HCT116 (cell line): ENCODE results near the gene TNFRSF8. TPM values are rescaled to one million over a fixed set of nuclear protein-coding genes. Genes with fewer than 3 reads are reported as not detected.

Source experiments
- ATAC-seq: fragments of 200-7000 bp; cut with Tn5 transposase; 2 replicates; pipeline ENCODE4 v1.9.1; 2020; ENCODE audit warnings: mild to moderate bottlenecking, moderate library complexity
- BruUV-seq: library from RNA; stranded (reverse); fragments of 400-500 nt; replicated peaks from 2 replicates; lab custom pipeline; 2021; lab: Mats Ljungman, UMichigan
- CTCF ChIA-PET: fragments of 300-600 bp; sonication (Branson Sonifier 250); formaldehyde crosslinking; loops from one replicate; lab custom pipeline; 2021; ENCODE audit warnings: antibody characterized with exemption; lab: Charles Lee
- POLR2A ChIA-PET: fragments of 300-600, 350-600 bp; sonication (Branson Sonifier 250); formaldehyde crosslinking; loops from one replicate; lab custom pipeline; 2021; ENCODE audit warnings: antibody characterized with exemption; lab: Charles Lee
- RAD21 ChIA-PET, 2 experiments: fragments of 300-600 bp; sonication (Branson Sonifier 250); formaldehyde crosslinking; loops; one replicate each; lab custom pipeline; 2023; ENCODE audit warnings: low total read pairs in 2 of 2; ENCODE audit not compliant: uncharacterized antibody in 2 of 2, unreplicated experiment in 2 of 2, low non-redundant PET in 1 of 2; lab: Charles Lee
- DNase-seq: peaks from one replicate; pipeline ENCODE4 v3.0.0-alpha.2; 2010; ENCODE audit warnings: low read depth, low spot score
- H2AFZ ChIP-seq: fragments of 200-600 bp; shearing (Covaris generic), sonication (generic); 2 replicates; pipeline ENCODE4 v1.6.1; 2017; ENCODE audit warnings: low read depth, mixed run types, mixed read lengths, antibody characterized with exemption, low read length; ENCODE audit not compliant: poor library complexity, severe bottlenecking
- H3K27ac ChIP-seq: 2 replicates; pipeline ENCODE4 v1.5.1; 2012; ENCODE audit warnings: low read depth, low read length
- H3K27me3 ChIP-seq: fragments of 200-600 bp; sonication (generic); 2 replicates; pipeline ENCODE4 v1.6.1; 2016; ENCODE audit warnings: mixed run types, low read length, mixed read lengths; ENCODE audit not compliant: insufficient read depth
- H3K36me3 ChIP-seq, 2 experiments: fragments of 200-500 bp in 1 of 2; fragments of 200-600 bp in 1 of 2; sonication (Bioruptor generic) in 1 of 2; sonication (generic) in 1 of 2; 2 replicates each; pipeline versions ENCODE4 v1.5.1 to v1.6.1; 2014 to 2016; ENCODE audit warnings: low read length in 2 of 2, inconsistent platforms in 1 of 2, mixed read lengths in 1 of 2, mixed run types in 1 of 2; ENCODE audit not compliant: insufficient read depth in 2 of 2, control insufficient read depth in 1 of 2
- H3K4me1 ChIP-seq, 2 experiments: fragments of 200-600 bp in 1 of 2; sonication (generic) in 1 of 2; 2 replicates each; pipeline versions ENCODE4 v1.5.1 to v1.6.1; 2012 to 2017; ENCODE audit warnings: low read length in 2 of 2, inconsistent platforms in 1 of 2, mild to moderate bottlenecking in 1 of 2, mixed read lengths in 1 of 2, mixed run types in 1 of 2, moderate library complexity in 1 of 2; ENCODE audit not compliant: insufficient read depth in 2 of 2, control insufficient read depth in 1 of 2
- H3K4me2 ChIP-seq: fragments of 200-600 bp; sonication (generic); 2 replicates; pipeline ENCODE4 v1.6.1; 2017; ENCODE audit warnings: mixed run types, low read length, mixed read lengths
- H3K4me3 ChIP-seq, 2 experiments: fragments of 200-600 bp in 1 of 2; sonication (generic) in 1 of 2; replicated peaks in 1 of 2; 2 replicates each; pipeline ENCODE4 v1.5.1; 2011 to 2016; ENCODE audit warnings: low read length in 2 of 2, control low read depth in 1 of 2, low read depth in 1 of 2, mild to moderate bottlenecking in 1 of 2, mixed read lengths in 1 of 2, mixed run types in 1 of 2
- H3K79me2 ChIP-seq: fragments of 200-600 bp; sonication (generic); 2 replicates; pipeline ENCODE4 v1.6.1; 2017; ENCODE audit warnings: mild to moderate bottlenecking, mixed run types, low read length, moderate library complexity, mixed read lengths; ENCODE audit not compliant: insufficient read depth
- H3K9ac ChIP-seq: fragments of 200-600 bp; sonication (generic); 2 replicates; pipeline ENCODE4 v1.6.1; 2016; ENCODE audit warnings: low read length, mixed read lengths
- H3K9me2 ChIP-seq: fragments of 200-600 bp; sonication (generic), shearing (Covaris generic); 2 replicates; pipeline ENCODE4 v1.6.1; 2017; ENCODE audit warnings: mixed run types, mild to moderate bottlenecking, moderate library complexity; ENCODE audit not compliant: insufficient read depth
- H3K9me3 ChIP-seq, 2 experiments: fragments of 200-500 bp in 1 of 2; fragments of 200-600 bp in 1 of 2; sonication (Bioruptor generic) in 1 of 2; sonication (generic) in 1 of 2; 2 replicates each; pipeline ENCODE4 v1.6.1; 2014 to 2017; ENCODE audit warnings: low read length in 2 of 2, mixed read lengths in 2 of 2, inconsistent platforms in 1 of 2, low read depth in 1 of 2, mild to moderate bottlenecking in 1 of 2, mixed run types in 1 of 2, moderate library complexity in 1 of 2; ENCODE audit not compliant: control insufficient read depth in 1 of 2, insufficient read depth in 1 of 2
- H4K20me1 ChIP-seq: fragments of 200-600 bp; sonication (generic), shearing (Covaris generic); 2 replicates; pipeline ENCODE4 v1.6.1; 2017; ENCODE audit warnings: mixed run types, mild to moderate bottlenecking, moderate library complexity; ENCODE audit not compliant: insufficient read depth
- CBX3 ChIP-seq: IDR thresholded peaks from 2 replicates; pipeline ENCODE4 v1.6.1; 2012; ENCODE audit warnings: low read depth
- CEBPB ChIP-seq: IDR thresholded peaks from 2 replicates; pipeline ENCODE4 v1.6.1; 2012; ENCODE audit warnings: low read depth
- EGR1 ChIP-seq: IDR thresholded peaks from 2 replicates; pipeline ENCODE4 v1.6.1; 2012; ENCODE audit warnings: low read depth
- EZH2phosphoT487 ChIP-seq: fragments of 200-600 bp; IDR thresholded peaks from 2 replicates; pipeline ENCODE4 v1.6.1; 2018; ENCODE audit warnings: antibody characterized with exemption, borderline replicate concordance
- FOSL1 ChIP-seq: IDR thresholded peaks from 2 replicates; pipeline ENCODE4 v1.6.1; 2012; ENCODE audit warnings: low read depth
- JUND ChIP-seq: IDR thresholded peaks from 2 replicates; pipeline ENCODE4 v1.6.1; 2012
- POLR2AphosphoS5 ChIP-seq: IDR thresholded peaks from 2 replicates; pipeline ENCODE4 v1.6.1; 2011; ENCODE audit warnings: mild to moderate bottlenecking, low read depth, low read length, moderate library complexity
- RAD21 ChIP-seq: IDR thresholded peaks from 2 replicates; pipeline ENCODE4 v1.6.1; 2012; ENCODE audit warnings: low read depth, mild to moderate bottlenecking
- SRF ChIP-seq: IDR thresholded peaks from 2 replicates; pipeline ENCODE4 v1.6.1; 2012; ENCODE audit warnings: low read depth
- ZFX ChIP-seq: fragments of 450-650 bp; IDR thresholded peaks from 2 replicates; pipeline ENCODE4 v1.6.1; 2017
- ZNF274 ChIP-seq: fragments of 200-500 bp; sonication (Bioruptor generic); IDR thresholded peaks from 2 replicates; pipeline ENCODE4 v1.6.1; 2014; ENCODE audit warnings: mild to moderate bottlenecking, low read depth, low read length, inconsistent platforms
- intact Hi-C: fragments of 100-400 bp; cut with micrococcal nuclease; formaldehyde crosslinking; loops from 2 replicates; pipeline ENCODE4 v1.10.0; 2022
- total RNA-seq: library from RNA; stranded (reverse); gene quantifications from one replicate; pipeline ENCODE4 v1.2.1, GENCODE V29; 2021; ENCODE audit not compliant: unreplicated experiment
- TF ChIP-seq, protein P1 (sequence below): IDR thresholded peaks from 2 replicates; pipeline ENCODE4 v1.6.1; 2012
- TF ChIP-seq, protein P2 (sequence below): IDR thresholded peaks from 2 replicates; pipeline ENCODE4 v1.6.1; 2012
- TF ChIP-seq, protein P3 (sequence below): IDR thresholded peaks from 2 replicates; pipeline ENCODE4 v1.6.1; 2011; ENCODE audit warnings: mild to moderate bottlenecking, low read length, moderate library complexity; ENCODE audit not compliant: insufficient replicate concordance; ENCODE audit errors: extremely low read depth
- TF ChIP-seq, protein P4 (sequence below), 3 experiments: fragments of 200-600 bp in 1 of 3; sonication (generic) in 1 of 3; IDR thresholded peaks in 2 of 3; conservative IDR thresholded peaks in 1 of 3; 2 replicates each; pipeline ENCODE4 v1.5.1; 2012 to 2017; ENCODE audit warnings: low read depth in 2 of 3, low read length in 2 of 3, antibody characterized with exemption in 1 of 3, borderline replicate concordance in 1 of 3, control low read depth in 1 of 3, mild to moderate bottlenecking in 1 of 3, mixed read lengths in 1 of 3, mixed run types in 1 of 3, moderate library complexity in 1 of 3; ENCODE audit not compliant: insufficient read depth in 1 of 3
- TF ChIP-seq, protein P5 (sequence below): IDR thresholded peaks from 2 replicates; pipeline ENCODE4 v1.6.1; 2012; ENCODE audit warnings: low read depth

The TNFRSF8 gene
- total RNA-seq, 1 experiment from 2014 or later, result 0.17 TPM

DNA sequence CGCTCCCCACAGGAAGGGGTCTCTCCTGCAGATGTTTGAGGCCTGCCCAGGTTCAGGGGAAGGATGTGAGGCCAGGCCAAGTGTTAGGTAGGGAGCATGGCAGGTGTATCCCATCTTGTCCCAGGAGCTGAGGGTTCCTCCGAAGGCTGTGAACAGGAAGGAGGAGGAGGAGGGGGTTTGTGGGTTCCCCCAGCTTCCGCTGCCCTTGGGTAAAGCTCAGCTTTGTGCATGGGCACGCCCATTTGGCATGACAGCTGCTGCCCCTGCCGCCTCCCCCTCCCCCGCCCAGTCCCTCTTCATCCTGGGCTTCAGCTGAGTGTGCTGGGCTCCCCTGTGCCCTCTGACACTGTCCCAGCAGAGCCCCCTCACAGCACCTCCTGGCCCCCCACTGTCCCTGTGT, 25.5 kb downstream of the TNFRSF8 start:
- POLR2A ChIA-PET, result no interaction called here
- no peak overlapping the region for H3K4me2 ChIP-seq
- no peak overlapping the region for H3K27ac ChIP-seq
- no peaks in the 10 kb centered on the region for H4K20me1 ChIP-seq
- H3K27me3 ChIP-seq, result no peaks in the 10 kb centered on the region
- no peak for ATAC-seq
- CTCF ChIA-PET, result no interaction called here
- H3K9me3 ChIP-seq, result no peaks in the 10 kb centered on the region
- intact Hi-C loops, result no loop called here
- BruUV-seq, result no TSS peak
- no peaks in the 10 kb centered on the region for H3K4me1 ChIP-seq
- DNase-seq, result no peak
- RAD21 ChIA-PET, result no interaction called here
- TF ChIP-seq JUND (no peak), CEBPB (no peak), POLR2AphosphoS5 (no peak), SRF (no peak), EZH2phosphoT487 (no peak), EGR1 (no peak), FOSL1 (no peak), ZNF274 (no peak), CBX3 (no peak), RAD21 (no peak), ZFX (no peak)
- TF ChIP-seq, protein P1, sequence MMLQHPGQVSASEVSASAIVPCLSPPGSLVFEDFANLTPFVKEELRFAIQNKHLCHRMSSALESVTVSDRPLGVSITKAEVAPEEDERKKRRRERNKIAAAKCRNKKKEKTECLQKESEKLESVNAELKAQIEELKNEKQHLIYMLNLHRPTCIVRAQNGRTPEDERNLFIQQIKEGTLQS, result no peak
- TF ChIP-seq, protein P2, sequence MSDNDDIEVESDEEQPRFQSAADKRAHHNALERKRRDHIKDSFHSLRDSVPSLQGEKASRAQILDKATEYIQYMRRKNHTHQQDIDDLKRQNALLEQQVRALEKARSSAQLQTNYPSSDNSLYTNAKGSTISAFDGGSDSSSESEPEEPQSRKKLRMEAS, result no peak
- TF ChIP-seq, protein P3, sequence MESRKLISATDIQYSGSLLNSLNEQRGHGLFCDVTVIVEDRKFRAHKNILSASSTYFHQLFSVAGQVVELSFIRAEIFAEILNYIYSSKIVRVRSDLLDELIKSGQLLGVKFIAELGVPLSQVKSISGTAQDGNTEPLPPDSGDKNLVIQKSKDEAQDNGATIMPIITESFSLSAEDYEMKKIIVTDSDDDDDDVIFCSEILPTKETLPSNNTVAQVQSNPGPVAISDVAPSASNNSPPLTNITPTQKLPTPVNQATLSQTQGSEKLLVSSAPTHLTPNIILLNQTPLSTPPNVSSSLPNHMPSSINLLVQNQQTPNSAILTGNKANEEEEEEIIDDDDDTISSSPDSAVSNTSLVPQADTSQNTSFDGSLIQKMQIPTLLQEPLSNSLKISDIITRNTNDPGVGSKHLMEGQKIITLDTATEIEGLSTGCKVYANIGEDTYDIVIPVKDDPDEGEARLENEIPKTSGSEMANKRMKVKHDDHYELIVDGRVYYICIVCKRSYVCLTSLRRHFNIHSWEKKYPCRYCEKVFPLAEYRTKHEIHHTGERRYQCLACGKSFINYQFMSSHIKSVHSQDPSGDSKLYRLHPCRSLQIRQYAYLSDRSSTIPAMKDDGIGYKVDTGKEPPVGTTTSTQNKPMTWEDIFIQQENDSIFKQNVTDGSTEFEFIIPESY, result no peak
- TF ChIP-seq, protein P4, sequence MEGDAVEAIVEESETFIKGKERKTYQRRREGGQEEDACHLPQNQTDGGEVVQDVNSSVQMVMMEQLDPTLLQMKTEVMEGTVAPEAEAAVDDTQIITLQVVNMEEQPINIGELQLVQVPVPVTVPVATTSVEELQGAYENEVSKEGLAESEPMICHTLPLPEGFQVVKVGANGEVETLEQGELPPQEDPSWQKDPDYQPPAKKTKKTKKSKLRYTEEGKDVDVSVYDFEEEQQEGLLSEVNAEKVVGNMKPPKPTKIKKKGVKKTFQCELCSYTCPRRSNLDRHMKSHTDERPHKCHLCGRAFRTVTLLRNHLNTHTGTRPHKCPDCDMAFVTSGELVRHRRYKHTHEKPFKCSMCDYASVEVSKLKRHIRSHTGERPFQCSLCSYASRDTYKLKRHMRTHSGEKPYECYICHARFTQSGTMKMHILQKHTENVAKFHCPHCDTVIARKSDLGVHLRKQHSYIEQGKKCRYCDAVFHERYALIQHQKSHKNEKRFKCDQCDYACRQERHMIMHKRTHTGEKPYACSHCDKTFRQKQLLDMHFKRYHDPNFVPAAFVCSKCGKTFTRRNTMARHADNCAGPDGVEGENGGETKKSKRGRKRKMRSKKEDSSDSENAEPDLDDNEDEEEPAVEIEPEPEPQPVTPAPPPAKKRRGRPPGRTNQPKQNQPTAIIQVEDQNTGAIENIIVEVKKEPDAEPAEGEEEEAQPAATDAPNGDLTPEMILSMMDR (IDR thresholded peaks at IDR 0.05 in 2 of 3, conservative IDR thresholded peaks at IDR 0.05 in 1 of 3; ENCODE audit: borderline replicate concordance in 1 of 3, insufficient read depth in 1 of 3, low read depth in 2 of 3, low read length in 2 of 3), result no peak
- TF ChIP-seq, protein P5, sequence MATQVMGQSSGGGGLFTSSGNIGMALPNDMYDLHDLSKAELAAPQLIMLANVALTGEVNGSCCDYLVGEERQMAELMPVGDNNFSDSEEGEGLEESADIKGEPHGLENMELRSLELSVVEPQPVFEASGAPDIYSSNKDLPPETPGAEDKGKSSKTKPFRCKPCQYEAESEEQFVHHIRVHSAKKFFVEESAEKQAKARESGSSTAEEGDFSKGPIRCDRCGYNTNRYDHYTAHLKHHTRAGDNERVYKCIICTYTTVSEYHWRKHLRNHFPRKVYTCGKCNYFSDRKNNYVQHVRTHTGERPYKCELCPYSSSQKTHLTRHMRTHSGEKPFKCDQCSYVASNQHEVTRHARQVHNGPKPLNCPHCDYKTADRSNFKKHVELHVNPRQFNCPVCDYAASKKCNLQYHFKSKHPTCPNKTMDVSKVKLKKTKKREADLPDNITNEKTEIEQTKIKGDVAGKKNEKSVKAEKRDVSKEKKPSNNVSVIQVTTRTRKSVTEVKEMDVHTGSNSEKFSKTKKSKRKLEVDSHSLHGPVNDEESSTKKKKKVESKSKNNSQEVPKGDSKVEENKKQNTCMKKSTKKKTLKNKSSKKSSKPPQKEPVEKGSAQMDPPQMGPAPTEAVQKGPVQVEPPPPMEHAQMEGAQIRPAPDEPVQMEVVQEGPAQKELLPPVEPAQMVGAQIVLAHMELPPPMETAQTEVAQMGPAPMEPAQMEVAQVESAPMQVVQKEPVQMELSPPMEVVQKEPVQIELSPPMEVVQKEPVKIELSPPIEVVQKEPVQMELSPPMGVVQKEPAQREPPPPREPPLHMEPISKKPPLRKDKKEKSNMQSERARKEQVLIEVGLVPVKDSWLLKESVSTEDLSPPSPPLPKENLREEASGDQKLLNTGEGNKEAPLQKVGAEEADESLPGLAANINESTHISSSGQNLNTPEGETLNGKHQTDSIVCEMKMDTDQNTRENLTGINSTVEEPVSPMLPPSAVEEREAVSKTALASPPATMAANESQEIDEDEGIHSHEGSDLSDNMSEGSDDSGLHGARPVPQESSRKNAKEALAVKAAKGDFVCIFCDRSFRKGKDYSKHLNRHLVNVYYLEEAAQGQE, result no peak
- H3K9ac ChIP-seq, result no peak overlapping the region
- H2AFZ ChIP-seq, result no peak overlapping the region
- H3K36me3 ChIP-seq, result no peaks in the 10 kb centered on the region
- H3K4me3 ChIP-seq, result no peak overlapping the region
- H3K79me2 ChIP-seq, result no peaks in the 10 kb centered on the region
- H3K9me2 ChIP-seq, result no peaks in the 10 kb centered on the region
